Endometrial microvascular endothelial cells (primary cell): ENCODE data around the gene ABHD16A. TPM values are rescaled to one million over a fixed set of nuclear protein-coding genes. Genes with fewer than 3 reads are reported as not detected.

Source experiments
- in situ Hi-C: cut with HindIII; loops from 2 replicates; pipeline ENCODE4 v1.10.0; 2017; ENCODE audit warnings: low sequenced_read_pairs, low pct_unique_long_range_greater_than_20kb; ENCODE audit errors: inconsistent ontology term
- total RNA-seq: library from RNA; depleted of rRNA; stranded (reverse); fragments of >200 nt; gene quantifications from one replicate; pipeline ENCODE4 v1.2.3, GENCODE V29; 2015; ENCODE audit errors: inconsistent ontology term

The ABHD16A gene
- total RNA-seq, 1 donor from 2014 or later = 44.8 TPM

- in situ Hi-C loops = no loop called here
Observed at GRCh38 chr6:31693535-31693934, 9.6 kb downstream of the ABHD16A start.

GRCh38 chr6:31692886-31693285, 10.2 kb downstream of the ABHD16A start:
- in situ Hi-C loops = no loop called here

GRCh38 chr6:31692353-31692752, 10.8 kb downstream of the ABHD16A start:
- in situ Hi-C loops = no loop called here

GRCh38 chr6:31691564-31692108, 11.5 kb downstream of the ABHD16A start:
- in situ Hi-C loops = no loop called here

GRCh38 chr6:31691078-31691463, 12.1 kb downstream of the ABHD16A start:
- in situ Hi-C loops = no loop called here

- in situ Hi-C loops = no loop called here
Observed at GRCh38 chr6:31690231-31691077, 12.7 kb downstream of the ABHD16A start.

GRCh38 chr6:31689249-31690110, 13.6 kb downstream of the ABHD16A start:
- in situ Hi-C loops = no loop called here

GRCh38 chr6:31687860-31688693, 15.0 kb downstream of the ABHD16A start:
- in situ Hi-C loops = no loop called here

GRCh38 chr6:31687321-31687720, 15.8 kb downstream of the ABHD16A start:
- in situ Hi-C loops = no loop called here

- in situ Hi-C loops = no loop called here
Observed at GRCh38 chr6:31686483-31686882, 16.6 kb downstream of the ABHD16A start.

GRCh38 chr6:31683591-31683990, 19.5 kb downstream of the ABHD16A start:
- in situ Hi-C loops = no loop called here

GRCh38 chr6:31681135-31681671, 21.9 kb downstream of the ABHD16A start:
- in situ Hi-C loops = no loop called here

GRCh38 chr6:31680226-31681134, 22.6 kb downstream of the ABHD16A start, which contains the start of gene LY6G5C:
Gene LY6G5C (minus strand): TSS chr6:31681067. CDS start chr6:31680373, 694 bp downstream.
- in situ Hi-C loops = no loop called here

GRCh38 chr6:31677955-31678354, 25.2 kb downstream of the ABHD16A start:
- in situ Hi-C loops = no loop called here

- in situ Hi-C loops = no loop called here
Observed at GRCh38 chr6:31676904-31677303, 26.2 kb downstream of the ABHD16A start.

GRCh38 chr6:31676322-31676903, 26.7 kb downstream of the ABHD16A start:
- in situ Hi-C loops = no loop called here

GRCh38 chr6:31669676-31670075, 33.4 kb downstream of the ABHD16A start, which contains the start of gene LY6G5B:
Gene LY6G5B (plus strand): TSS chr6:31669976. CDS start chr6:31670951, 975 bp downstream.
- in situ Hi-C loops = no loop called here
